GM21723 (cell line): Measurements from ENCODE around the gene ALDOA.

Experiments
- ATAC-seq: cut with Tn5 transposase; IDR thresholded peaks from one replicate; pipeline ENCODE4 v1.9.1; 2021; ENCODE audit warnings: mild to moderate bottlenecking, moderate library complexity; ENCODE audit not compliant: unreplicated experiment

Gene ALDOA

GRCh38 chr16:30068750-30069610 lies 3.4 kb downstream of the ALDOA start:
- no peak for ATAC-seq

GRCh38 chr16:30069611-30070462 lies 4.3 kb downstream of the ALDOA start:
- ATAC-seq, result no peak

GRCh38 chr16:30070490-30070889 lies 4.9 kb downstream of the ALDOA start:
- no peak for ATAC-seq

- ATAC-seq, result peak; percentile 75
Observed at GRCh38 chr16:30075503-30076275, 10.1 kb downstream of the ALDOA start, which contains the start of gene PPP4C. Gene PPP4C (plus strand): TSS chr16:30075994. CDS start chr16:30076378, 384 bp downstream.

- peak; percentile 17 for ATAC-seq
Observed at GRCh38 chr16:30076276-30076791, 10.8 kb downstream of the ALDOA start.

- no peak for ATAC-seq
Observed at GRCh38 chr16:30077656-30078055, 12.1 kb downstream of the ALDOA start.

- no peak for ATAC-seq
Observed at GRCh38 chr16:30078744-30079143, 13.2 kb downstream of the ALDOA start.

GRCh38 chr16:30079480-30079879 lies 13.9 kb downstream of the ALDOA start:
- no peak for ATAC-seq

GRCh38 chr16:30082545-30083090 lies 17.1 kb downstream of the ALDOA start:
- ATAC-seq, result no peak

GRCh38 chr16:30083216-30084055 lies 17.9 kb downstream of the ALDOA start:
- ATAC-seq, result no peak

GRCh38 chr16:30084096-30084815 lies 18.7 kb downstream of the ALDOA start:
- ATAC-seq, result no peak

- ATAC-seq, result no peak
Observed at GRCh38 chr16:30084816-30085159, 19.2 kb downstream of the ALDOA start.

- no peak for ATAC-seq
Observed at GRCh38 chr16:30085247-30085646, 19.7 kb downstream of the ALDOA start.

- no peak for ATAC-seq
Observed at GRCh38 chr16:30085820-30086219, 20.3 kb downstream of the ALDOA start.

- no peak for ATAC-seq
Observed at GRCh38 chr16:30086291-30087140, 21.0 kb downstream of the ALDOA start.

- no peak for ATAC-seq
Observed at GRCh38 chr16:30087181-30087898, 21.8 kb downstream of the ALDOA start.

- ATAC-seq, result no peak
Observed at GRCh38 chr16:30088237-30088831, 22.8 kb downstream of the ALDOA start.
